K562 (cell line): ENCODE measurements around the gene TBXAS1.

ENCODE experiments used
- PATZ1 ChIP-seq: fragments of 250-450 bp; sonication (Bioruptor Pico); IDR thresholded peaks from 2 replicates; pipeline ENCODE4 v1.5.0; 2020; ENCODE audit warnings: mild to moderate bottlenecking, borderline replicate concordance
- ZNF512 ChIP-seq: IDR thresholded peaks from 2 replicates; pipeline ENCODE4 v1.6.1; 2016; ENCODE audit warnings: missing genetic modification characterization, missing compliant biosample characterization

- TF ChIP-seq ZNF512 (tag) (no peak), PATZ1 (CRISPR knock-in tag) (no peak)
Measured at GRCh38 chr7:140006600-140006999, 177.5 kb downstream of the TBXAS1 start.
